Right lobe of liver (tissue), 6 donors: ENCODE results near the gene MSX1. TPM values are rescaled to one million over a fixed set of nuclear protein-coding genes. Genes with fewer than 3 reads are reported as not detected.
A peak's percentile ranks its signal among the peaks of the same experiment; 100 is the strongest.

Experiments
- ATAC-seq, 4 donors: fragments of 200-7000 bp; cut with Tn5 transposase; one replicate each; pipeline ENCODE4 v1.9.1; 2020; ENCODE audit warnings: mild to moderate bottlenecking in 4 of 4, moderate library complexity in 4 of 4
- DNase-seq, 3 donors: peaks; one replicate each; pipeline ENCODE4 v3.0.0-alpha.2; 2020
- H3K27ac ChIP-seq, 3 donors: fragments of 200-600 bp; one replicate each; pipeline ENCODE4 v1.8.0; 2022
- H3K27me3 ChIP-seq, 2 donors: fragments of 200-600 bp; one replicate each; pipeline ENCODE4 v1.8.0; 2022
- H3K36me3 ChIP-seq, 4 donors: fragments of 200-600 bp; sonication (generic) in 1 of 4; one replicate each; pipeline versions ENCODE4 v1.5.1 to v1.8.0; 2017 to 2022; ENCODE audit warnings: control low read depth in 1 of 4
- H3K4me1 ChIP-seq, 4 donors: fragments of 200-600 bp; sonication (generic) in 1 of 4; one replicate each; pipeline versions ENCODE4 v1.5.1 to v1.8.0; 2017 to 2022; ENCODE audit warnings: control low read depth in 1 of 4
- H3K4me3 ChIP-seq, 3 donors: fragments of 200-600 bp; one replicate each; pipeline ENCODE4 v1.8.0; 2022
- H3K9me3 ChIP-seq, 4 donors: fragments of 200-600 bp; sonication (generic) in 1 of 4; one replicate each; pipeline versions ENCODE4 v1.5.1 to v1.8.0; 2017 to 2022; ENCODE audit warnings: control low read depth in 1 of 4
- POLR2A ChIP-seq: fragments of 450-650 bp; IDR thresholded peaks from one replicate; pipeline ENCODE4 v1.6.1; 2017; ENCODE audit warnings: antibody characterized with exemption, mild to moderate bottlenecking
- WGBS: methylation state at CpG from one replicate; pipeline ENCODE4 v1.1.6; 2018; ENCODE audit warnings: low coverage, low lambda C conversion rate; ENCODE audit not compliant: insufficient coverage; ENCODE audit errors: missing lambda C conversion rate; 5-methylcytosine and 5-hydroxymethylcytosine counted together
- intact Hi-C, 2 donors: fragments of 100-400 bp; cut with DNase I; formaldehyde crosslinking; loops; one replicate each; pipeline versions ENCODE4 v1.11.2 to v1.14.1; 2022
- long read RNA-seq: library from polyadenylated mRNA; unstranded; transcript quantifications from one replicate; pipeline ENCODE4 v2.0.0, GENCODE V29; 2019
- total RNA-seq, 6 experiments: library from RNA; depleted of rRNA in 2 of 6; stranded (reverse); fragments of >200 nt in 2 of 6; fragmentation: NEBNext Ultra II Directional in 3 of 6; extraction: Animal tissue kit (Norgen Biotek cat#: 25700) in 3 of 6; gene quantifications; one replicate each; pipeline versions ENCODE4 v1.1.0 to v1.2.4, GENCODE V29; 2016 to 2023
- TF ChIP-seq, protein P1 (sequence below), 4 donors: fragments of 200-600 bp in 3 of 4; fragments of 450-650 bp in 1 of 4; IDR thresholded peaks; one replicate each; pipeline versions ENCODE4 v1.5.1 to v1.8.0; 2016 to 2022; ENCODE audit warnings: antibody characterized with exemption in 4 of 4, mild to moderate bottlenecking in 2 of 4
- donor health status: DM: no; HTN: yes; CAD: no.
- donor health status: DM: no; HTN: no; CAD: no.
- donor health status: DM: no; HTN: no; CAD: no.
- donor health status: DM: no; HTN: yes; CAD: no.
- donor health status: DM: no; HTN: yes; CAD: no.

MSX1 gene
- under 1 TPM; 0.15 to 0.62 (median 0.31) TPM for total RNA-seq
- long read RNA-seq, result 0 reads

DNA sequence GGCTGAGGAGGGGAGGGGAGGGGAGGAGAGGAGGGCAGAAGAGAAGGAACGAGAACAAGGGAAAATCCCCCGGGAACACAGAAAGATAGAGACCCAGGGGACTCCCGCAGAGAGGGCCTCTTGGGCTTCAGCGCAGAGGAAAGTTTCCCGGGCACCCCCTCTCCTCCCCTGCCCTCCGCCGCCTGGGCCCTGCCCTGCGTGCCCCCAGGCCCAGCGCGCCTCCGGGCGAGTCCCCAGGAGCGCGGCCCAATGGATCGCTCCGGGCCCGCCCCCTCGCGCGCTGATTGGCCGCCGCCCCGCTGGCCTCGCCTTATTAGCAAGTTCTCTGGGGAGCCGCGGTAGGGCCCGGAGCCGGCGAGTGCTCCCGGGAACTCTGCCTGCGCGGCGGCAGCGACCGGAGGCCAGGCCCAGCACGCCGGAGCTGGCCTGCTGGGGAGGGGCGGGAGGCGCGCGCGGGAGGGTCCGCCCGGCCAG lies at the start of gene MSX1:
TSS of gene MSX1 (plus strand) at position 341 of the 474 bp plus-strand sequence. CDS start 235 bp downstream, outside the sequence.
- Histone ChIP-seq H3K4me1 (peaks cover 0 to 18% (median 0%) of the 10 kb centered on the region in 4 donors), H3K27ac (peak within 1 kb of the TSS in 1 of 3 donors; percentile 19), H3K36me3 (no peaks in the 10 kb centered on the region), H3K4me3 (peak within 1 kb of the TSS; percentile 55 to 62 (median 56)), H3K27me3 (peaks cover 13 to 74% of the 10 kb centered on the region in 2 donors), H3K9me3 (no peaks in the 10 kb centered on the region)
- peak; percentile 82 for TF ChIP-seq POLR2A
- TF ChIP-seq, protein P1, sequence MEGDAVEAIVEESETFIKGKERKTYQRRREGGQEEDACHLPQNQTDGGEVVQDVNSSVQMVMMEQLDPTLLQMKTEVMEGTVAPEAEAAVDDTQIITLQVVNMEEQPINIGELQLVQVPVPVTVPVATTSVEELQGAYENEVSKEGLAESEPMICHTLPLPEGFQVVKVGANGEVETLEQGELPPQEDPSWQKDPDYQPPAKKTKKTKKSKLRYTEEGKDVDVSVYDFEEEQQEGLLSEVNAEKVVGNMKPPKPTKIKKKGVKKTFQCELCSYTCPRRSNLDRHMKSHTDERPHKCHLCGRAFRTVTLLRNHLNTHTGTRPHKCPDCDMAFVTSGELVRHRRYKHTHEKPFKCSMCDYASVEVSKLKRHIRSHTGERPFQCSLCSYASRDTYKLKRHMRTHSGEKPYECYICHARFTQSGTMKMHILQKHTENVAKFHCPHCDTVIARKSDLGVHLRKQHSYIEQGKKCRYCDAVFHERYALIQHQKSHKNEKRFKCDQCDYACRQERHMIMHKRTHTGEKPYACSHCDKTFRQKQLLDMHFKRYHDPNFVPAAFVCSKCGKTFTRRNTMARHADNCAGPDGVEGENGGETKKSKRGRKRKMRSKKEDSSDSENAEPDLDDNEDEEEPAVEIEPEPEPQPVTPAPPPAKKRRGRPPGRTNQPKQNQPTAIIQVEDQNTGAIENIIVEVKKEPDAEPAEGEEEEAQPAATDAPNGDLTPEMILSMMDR (IDR thresholded peaks at IDR 0.05), result no peak
- DNase-seq (peak; percentile 88 to 91 (median 89)), ATAC-seq (peak; percentile 97 to 98 (median 97))
- 0% methylated on average over 1 of the region's 44 CpGs for WGBS
- intact Hi-C loops, result no loop called here

DNA sequence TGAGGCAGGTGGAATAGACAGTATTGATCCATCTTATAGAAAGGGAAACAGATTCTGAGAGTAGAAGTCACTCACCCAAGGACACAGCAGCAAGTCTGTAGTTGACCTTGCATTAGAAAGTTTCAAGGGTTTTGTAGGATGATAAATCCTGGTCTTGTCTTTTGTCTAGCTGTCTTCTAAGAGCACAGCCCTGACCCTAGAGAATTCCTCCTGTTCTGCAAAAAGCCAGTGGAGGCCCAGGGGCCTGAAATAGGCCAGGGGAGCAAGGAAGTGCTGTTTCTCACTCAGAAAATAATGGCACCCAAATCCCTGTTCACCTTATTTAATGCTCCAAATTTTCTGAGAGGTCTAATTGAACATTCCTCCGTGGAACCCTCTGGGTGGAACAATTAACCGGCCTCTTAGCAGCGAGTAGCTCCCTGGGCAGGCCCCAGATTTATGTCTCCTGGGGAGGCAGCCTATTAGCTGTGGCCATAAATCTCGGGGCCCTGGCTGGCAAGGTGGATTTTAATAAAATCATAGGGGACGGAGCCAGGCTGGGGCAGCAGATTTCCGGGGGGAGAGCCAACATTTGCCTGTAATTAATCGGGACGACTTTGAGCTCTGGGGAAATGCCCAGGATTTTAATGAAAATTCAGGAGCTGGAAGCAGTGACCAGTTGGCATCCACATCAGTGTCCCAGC lies 49.2 kb upstream of the MSX1 start:
- ATAC-seq (no peak), DNase-seq (no peak)
- TF ChIP-seq, protein P1 (IDR thresholded peaks at IDR 0.05), result no peak
- no peak for TF ChIP-seq POLR2A
- no peaks in the 10 kb centered on the region for H3K9me3 ChIP-seq
- H3K36me3 ChIP-seq, result no peaks in the 10 kb centered on the region
- H3K4me1 ChIP-seq, result peaks cover 0 to 6% (median 0%) of the 10 kb centered on the region in 4 donors
- WGBS, result 81% methylated on average over 7 of the region's 8 CpGs
- intact Hi-C loops, result no loop called here
- no peaks in the 10 kb centered on the region for H3K27me3 ChIP-seq
- H3K27ac ChIP-seq, result no peak overlapping the region
- no peak overlapping the region for H3K4me3 ChIP-seq

DNA sequence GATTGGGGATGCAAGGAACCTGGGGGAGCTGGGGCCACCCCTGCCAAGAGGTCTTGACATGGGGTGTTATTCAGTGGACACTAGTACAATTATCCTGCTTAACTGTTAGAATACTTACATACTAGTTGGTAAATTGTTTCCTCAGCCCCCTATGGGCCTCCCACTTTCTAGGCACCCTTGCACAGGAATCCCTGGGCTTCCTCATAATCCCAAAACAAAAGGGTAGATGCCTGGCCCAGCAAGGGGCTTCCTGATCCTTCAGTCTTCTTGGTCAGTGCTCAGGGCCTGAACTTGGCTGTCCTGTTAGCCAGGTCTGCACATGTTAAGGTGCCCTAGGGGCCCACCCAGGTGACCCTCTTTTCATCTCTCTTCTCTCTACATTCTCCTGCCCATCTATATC lies 48.7 kb upstream of the MSX1 start:
- H3K36me3 ChIP-seq, result no peaks in the 10 kb centered on the region
- TF ChIP-seq POLR2A, result no peak
- TF ChIP-seq, protein P1 (IDR thresholded peaks at IDR 0.05), result no peak
- no peak for DNase-seq
- H3K27me3 ChIP-seq, result no peaks in the 10 kb centered on the region
- no peak overlapping the region for H3K4me3 ChIP-seq
- no peaks in the 10 kb centered on the region for H3K9me3 ChIP-seq
- peaks cover 0 to 6% (median 0%) of the 10 kb centered on the region in 4 donors for H3K4me1 ChIP-seq
- ATAC-seq, result no peak
- H3K27ac ChIP-seq, result no peak overlapping the region
- intact Hi-C loops, result no loop called here

DNA sequence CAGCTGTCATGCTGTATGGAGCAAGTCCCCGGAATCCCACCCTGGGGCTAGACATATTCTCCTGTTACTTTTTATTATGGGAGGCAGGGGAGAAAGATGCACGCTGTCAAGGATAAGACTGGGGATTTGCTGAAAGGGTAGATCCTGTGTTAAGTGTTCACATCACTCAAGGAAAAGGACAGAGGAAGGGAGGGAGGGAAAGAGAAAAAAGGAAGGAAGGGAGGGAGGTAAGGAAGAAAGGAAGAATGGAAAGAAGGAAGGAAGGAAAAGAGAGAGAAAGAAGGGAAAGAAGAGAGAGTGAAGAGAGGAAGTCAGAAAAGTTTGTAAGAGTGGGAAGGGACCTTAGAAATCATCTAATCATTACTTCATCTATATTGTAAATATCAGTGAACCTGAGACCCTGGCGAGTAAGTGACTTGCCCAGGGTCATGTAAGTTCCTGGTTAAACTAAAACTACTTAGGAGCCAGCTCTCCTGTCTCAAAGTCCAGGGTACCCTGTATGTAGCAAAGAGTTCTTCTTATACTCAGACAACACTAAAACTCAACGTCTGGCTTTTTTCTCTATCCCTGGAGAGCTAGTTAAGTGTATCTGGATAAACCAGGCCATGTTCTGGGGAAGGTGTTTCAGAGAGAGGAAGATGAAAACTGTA lies 47.2 kb upstream of the MSX1 start:
- Histone ChIP-seq H3K4me1 (peaks cover 0 to 6% (median 0%) of the 10 kb centered on the region in 4 donors), H3K9me3 (no peaks in the 10 kb centered on the region), H3K27me3 (no peaks in the 10 kb centered on the region), H3K36me3 (no peaks in the 10 kb centered on the region), H3K27ac (no peak overlapping the region), H3K4me3 (no peak overlapping the region)
- peak; percentile 43 to 91 (median 52) for ATAC-seq
- TF ChIP-seq, protein P1 (IDR thresholded peaks at IDR 0.05), result no peak
- no peak for TF ChIP-seq POLR2A
- 51% methylated on average over 4 of the region's 4 CpGs for WGBS
- no peak for DNase-seq
- intact Hi-C loops, result no loop called here
